BE2C (cell line): ENCODE data around the gene CLIC5.

Experiments used
- DNase-seq: peaks from one replicate; pipeline ENCODE4 v3.0.0-alpha.2; 2020
- H3K27me3 ChIP-seq: fragments of 250-450 bp; sonication (Bioruptor Pico); 2 replicates; pipeline ENCODE4 v1.5.1; 2020; ENCODE audit warnings: mild to moderate bottlenecking
- H3K36me3 ChIP-seq: fragments of 250-450 bp; sonication (Bioruptor Pico); 2 replicates; pipeline ENCODE4 v1.5.1; 2020; ENCODE audit warnings: mild to moderate bottlenecking
- H3K4me1 ChIP-seq: fragments of 250-450 bp; sonication (Bioruptor Pico); 2 replicates; pipeline ENCODE4 v1.5.1; 2020
- H3K4me3 ChIP-seq: 2 replicates; pipeline ENCODE4 v1.5.1; 2011; ENCODE audit warnings: low read depth, low read length
- H3K9me3 ChIP-seq: fragments of 250-450 bp; sonication (Bioruptor Pico); 2 replicates; pipeline ENCODE4 v1.5.1; 2020
- TF ChIP-seq, protein P1 (sequence below): IDR thresholded peaks from 2 replicates; pipeline ENCODE4 v1.5.1; 2012; ENCODE audit warnings: mild to moderate bottlenecking, low read depth, low read length

The CLIC5 gene

DNA sequence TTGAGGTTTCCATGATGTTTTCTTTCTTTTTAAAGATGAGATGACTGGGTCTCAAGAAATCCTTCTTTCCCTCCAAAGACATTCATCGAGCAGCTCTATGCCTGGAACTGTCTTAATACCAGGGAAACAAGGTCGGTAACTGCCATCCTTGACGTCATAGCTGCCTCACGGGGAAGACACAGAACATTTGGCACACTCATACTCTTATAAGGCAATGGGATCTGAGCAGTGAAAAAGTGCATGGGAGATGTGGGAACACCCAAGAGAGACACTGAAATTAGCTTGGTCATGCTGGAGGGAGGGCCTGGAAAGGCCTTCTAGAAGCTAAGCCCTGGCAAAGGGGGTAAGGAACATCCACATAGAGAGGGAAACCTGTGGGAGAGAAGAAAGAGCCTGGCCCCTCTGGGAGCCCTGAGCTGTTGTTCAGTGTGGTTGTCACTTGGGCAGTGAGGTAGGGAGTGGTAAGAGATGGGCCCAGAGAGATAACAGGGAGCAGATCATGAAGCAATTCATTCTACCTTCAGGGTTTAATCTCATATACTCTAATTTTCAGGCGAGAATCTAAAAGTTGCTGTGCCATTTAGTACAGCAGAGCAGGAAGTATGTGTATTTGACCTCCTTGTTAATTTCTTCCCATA is 30.8 kb downstream of the CLIC5 start:
- Histone ChIP-seq H3K4me3 (no peak overlapping the region), H3K9me3 (no peaks in the 10 kb centered on the region), H3K27me3 (no peaks in the 10 kb centered on the region), H3K36me3 (no peaks in the 10 kb centered on the region), H3K4me1 (no peaks in the 10 kb centered on the region)
- TF ChIP-seq, protein P1, sequence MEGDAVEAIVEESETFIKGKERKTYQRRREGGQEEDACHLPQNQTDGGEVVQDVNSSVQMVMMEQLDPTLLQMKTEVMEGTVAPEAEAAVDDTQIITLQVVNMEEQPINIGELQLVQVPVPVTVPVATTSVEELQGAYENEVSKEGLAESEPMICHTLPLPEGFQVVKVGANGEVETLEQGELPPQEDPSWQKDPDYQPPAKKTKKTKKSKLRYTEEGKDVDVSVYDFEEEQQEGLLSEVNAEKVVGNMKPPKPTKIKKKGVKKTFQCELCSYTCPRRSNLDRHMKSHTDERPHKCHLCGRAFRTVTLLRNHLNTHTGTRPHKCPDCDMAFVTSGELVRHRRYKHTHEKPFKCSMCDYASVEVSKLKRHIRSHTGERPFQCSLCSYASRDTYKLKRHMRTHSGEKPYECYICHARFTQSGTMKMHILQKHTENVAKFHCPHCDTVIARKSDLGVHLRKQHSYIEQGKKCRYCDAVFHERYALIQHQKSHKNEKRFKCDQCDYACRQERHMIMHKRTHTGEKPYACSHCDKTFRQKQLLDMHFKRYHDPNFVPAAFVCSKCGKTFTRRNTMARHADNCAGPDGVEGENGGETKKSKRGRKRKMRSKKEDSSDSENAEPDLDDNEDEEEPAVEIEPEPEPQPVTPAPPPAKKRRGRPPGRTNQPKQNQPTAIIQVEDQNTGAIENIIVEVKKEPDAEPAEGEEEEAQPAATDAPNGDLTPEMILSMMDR = no peak
- no peak for DNase-seq

DNA sequence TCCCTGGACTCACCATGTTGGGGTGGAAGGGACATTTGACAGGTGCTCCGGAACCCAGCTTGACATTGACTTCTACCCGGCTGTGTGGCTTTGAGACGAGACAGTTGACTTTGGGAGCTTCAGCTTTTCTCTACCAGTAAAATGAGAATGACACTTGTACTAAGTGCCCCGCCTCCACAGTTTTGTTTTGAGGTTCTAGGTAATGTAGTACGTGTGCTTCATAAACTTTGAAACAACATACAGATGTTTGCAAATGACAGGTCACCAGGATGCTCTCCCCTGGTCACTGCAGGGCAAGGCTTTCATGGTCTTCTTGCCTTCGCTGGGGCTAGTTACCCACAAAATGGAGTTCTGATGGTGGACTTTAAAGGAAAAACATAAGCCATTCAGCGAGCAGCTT is 31.3 kb downstream of the CLIC5 start:
- Histone ChIP-seq H3K4me3 (no peak overlapping the region), H3K9me3 (no peaks in the 10 kb centered on the region), H3K27me3 (no peaks in the 10 kb centered on the region), H3K36me3 (no peaks in the 10 kb centered on the region), H3K4me1 (no peaks in the 10 kb centered on the region)
- TF ChIP-seq, protein P1 = no peak
- no peak for DNase-seq

DNA sequence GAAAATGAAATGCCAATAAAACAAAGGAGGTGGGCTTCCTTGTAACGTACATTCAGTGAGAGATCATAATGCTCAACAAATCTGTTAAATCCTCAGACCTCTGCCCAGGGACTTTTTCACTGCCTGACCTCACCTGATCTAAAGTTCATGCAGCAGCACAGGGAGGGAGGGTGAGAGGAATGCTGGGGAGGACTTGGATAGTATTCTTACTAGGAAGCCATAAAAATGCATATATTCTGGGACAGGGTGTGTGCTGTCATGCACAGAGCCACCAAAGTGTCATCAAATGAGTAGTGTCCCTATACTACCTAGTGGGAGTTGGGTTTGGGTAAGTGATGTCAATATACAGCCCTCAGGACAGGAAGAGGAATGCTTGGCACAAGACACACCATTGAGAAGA is 32.6 kb downstream of the CLIC5 start:
- Histone ChIP-seq H3K4me1 (no peaks in the 10 kb centered on the region), H3K27me3 (no peaks in the 10 kb centered on the region), H3K36me3 (no peaks in the 10 kb centered on the region), H3K9me3 (no peaks in the 10 kb centered on the region), H3K4me3 (no peak overlapping the region)
- DNase-seq = no peak
- TF ChIP-seq, protein P1 = no peak

DNA sequence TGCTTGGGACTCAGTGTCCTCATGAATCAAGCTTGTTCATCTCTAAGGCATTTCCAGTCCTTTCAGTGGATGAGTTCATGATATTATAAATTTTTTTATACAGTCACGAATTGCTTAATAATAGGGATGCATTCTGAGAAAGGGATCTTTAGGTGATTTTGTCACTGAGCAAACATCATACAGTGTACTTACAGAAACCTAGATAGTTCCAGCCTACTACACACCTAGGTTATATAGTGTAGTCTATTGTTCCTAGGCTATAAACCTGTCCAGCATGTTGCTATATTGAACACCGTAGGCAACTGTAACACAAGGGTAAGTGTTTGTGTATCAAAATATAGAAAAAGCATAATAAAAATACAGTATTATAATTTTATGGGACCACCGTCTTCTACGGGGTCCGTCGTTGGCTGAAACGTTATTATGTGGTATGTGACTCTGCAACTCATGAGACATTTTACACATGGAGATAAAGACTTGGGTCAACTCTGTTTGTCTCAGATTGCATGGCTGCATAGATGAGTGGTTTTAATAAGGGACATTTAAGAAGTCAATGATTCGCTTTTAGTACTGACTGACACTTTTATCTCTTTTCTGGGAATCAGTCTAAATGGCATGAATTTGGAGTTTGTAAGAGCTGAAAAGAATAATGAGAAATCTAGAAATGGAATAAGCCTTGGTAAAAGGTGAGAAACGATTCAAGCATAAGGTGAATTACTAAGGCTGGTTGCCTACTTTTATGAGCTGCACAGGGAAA is 33.2 kb downstream of the CLIC5 start:
- H3K36me3 ChIP-seq = no peaks in the 10 kb centered on the region
- H3K27me3 ChIP-seq = no peaks in the 10 kb centered on the region
- no peak for DNase-seq
- H3K4me3 ChIP-seq = no peak overlapping the region
- TF ChIP-seq, protein P1 = no peak
- no peaks in the 10 kb centered on the region for H3K9me3 ChIP-seq
- no peaks in the 10 kb centered on the region for H3K4me1 ChIP-seq

DNA sequence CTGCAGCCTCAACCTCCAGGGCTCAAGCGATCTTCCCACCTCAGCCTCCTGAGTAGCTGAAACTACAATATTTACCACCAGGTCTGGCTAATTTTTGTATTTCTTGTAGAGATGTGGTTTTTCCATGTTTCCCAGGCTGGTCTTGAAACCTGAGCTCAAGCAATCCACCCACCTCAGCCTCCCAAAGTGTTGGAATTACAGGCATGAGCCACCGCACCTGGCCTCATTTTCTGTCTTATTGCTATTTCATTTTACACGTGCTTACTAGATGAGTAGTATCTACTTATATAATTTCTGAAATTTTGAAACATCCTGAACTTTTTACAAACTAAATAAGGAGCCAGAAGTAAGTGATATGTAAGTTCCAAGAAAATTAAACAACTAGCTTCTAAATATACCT is 34.6 kb downstream of the CLIC5 start:
- no peaks in the 10 kb centered on the region for H3K9me3 ChIP-seq
- H3K27me3 ChIP-seq = no peaks in the 10 kb centered on the region
- H3K36me3 ChIP-seq = no peaks in the 10 kb centered on the region
- no peaks in the 10 kb centered on the region for H3K4me1 ChIP-seq
- TF ChIP-seq, protein P1 = no peak
- no peak overlapping the region for H3K4me3 ChIP-seq
- DNase-seq = no peak

DNA sequence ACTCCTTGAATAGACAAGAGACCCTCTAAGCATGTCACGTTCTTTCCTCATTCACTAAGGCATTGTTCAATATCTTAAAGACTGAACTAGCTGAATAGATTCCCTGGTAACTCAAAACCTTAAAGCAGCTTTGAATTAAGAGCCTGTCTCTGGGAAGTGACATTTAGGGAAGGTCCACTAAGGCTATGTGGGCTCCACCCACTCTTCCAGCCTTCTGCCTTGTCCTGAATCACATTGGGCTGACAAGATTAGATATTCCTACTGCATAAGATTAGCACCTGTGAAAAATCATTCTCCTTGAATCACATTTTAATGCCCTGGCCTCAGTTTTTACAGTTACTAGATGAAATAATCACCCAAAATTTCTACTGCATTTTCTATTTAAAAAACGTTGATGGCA is 36.3 kb downstream of the CLIC5 start:
- no peak overlapping the region for H3K4me3 ChIP-seq
- TF ChIP-seq, protein P1 = no peak
- DNase-seq = no peak
- H3K27me3 ChIP-seq = no peaks in the 10 kb centered on the region
- no peaks in the 10 kb centered on the region for H3K36me3 ChIP-seq
- H3K4me1 ChIP-seq = no peaks in the 10 kb centered on the region
- H3K9me3 ChIP-seq = no peaks in the 10 kb centered on the region
